SJSA1 (cell line): ENCODE data around the gene SRSF6. TPM values are rescaled to one million over a fixed set of nuclear protein-coding genes. Genes with fewer than 3 reads are reported as not detected.

Experiments used
- DNase-seq, 2 experiments: peaks; one replicate each; pipeline ENCODE4 v3.0.0-alpha.2; 2015 to 2020; ENCODE audit warnings: low spot score in 2 of 2, low read depth in 1 of 2
- H3K27ac ChIP-seq: fragments of 250-450 bp; sonication (Bioruptor Pico); 2 replicates; pipeline ENCODE4 v1.5.1; 2020; ENCODE audit warnings: mild to moderate bottlenecking, moderate library complexity
- H3K27me3 ChIP-seq: fragments of 250-450 bp; sonication (Bioruptor Pico); replicated peaks from 2 replicates; pipeline ENCODE4 v1.5.1; 2020; ENCODE audit warnings: mild to moderate bottlenecking, moderate library complexity
- H3K36me3 ChIP-seq: fragments of 250-450 bp; sonication (Bioruptor Pico); 2 replicates; pipeline ENCODE4 v1.5.1; 2020; ENCODE audit warnings: mild to moderate bottlenecking
- H3K4me1 ChIP-seq: fragments of 250-450 bp; sonication (Bioruptor Pico); replicated peaks from 2 replicates; pipeline ENCODE4 v1.6.1; 2021; ENCODE audit warnings: mild to moderate bottlenecking
- H3K4me3 ChIP-seq: fragments of 250-450 bp; sonication (Bioruptor Pico); 2 replicates; pipeline ENCODE4 v1.5.1; 2020; ENCODE audit warnings: mild to moderate bottlenecking
- H3K9me3 ChIP-seq: fragments of 250-450 bp; sonication (Bioruptor Pico); replicated peaks from 2 replicates; pipeline ENCODE4 v1.5.1; 2020; ENCODE audit warnings: mild to moderate bottlenecking
- total RNA-seq: library from RNA; depleted of rRNA; stranded (reverse); fragments of >200 nt; shearing (Covaris generic); gene quantifications from 2 replicates; pipeline ENCODE4 v1.2.3, GENCODE V29; 2014

Gene SRSF6
- total RNA-seq, 1 experiment from 2014 or later = 44.3 TPM

DNA sequence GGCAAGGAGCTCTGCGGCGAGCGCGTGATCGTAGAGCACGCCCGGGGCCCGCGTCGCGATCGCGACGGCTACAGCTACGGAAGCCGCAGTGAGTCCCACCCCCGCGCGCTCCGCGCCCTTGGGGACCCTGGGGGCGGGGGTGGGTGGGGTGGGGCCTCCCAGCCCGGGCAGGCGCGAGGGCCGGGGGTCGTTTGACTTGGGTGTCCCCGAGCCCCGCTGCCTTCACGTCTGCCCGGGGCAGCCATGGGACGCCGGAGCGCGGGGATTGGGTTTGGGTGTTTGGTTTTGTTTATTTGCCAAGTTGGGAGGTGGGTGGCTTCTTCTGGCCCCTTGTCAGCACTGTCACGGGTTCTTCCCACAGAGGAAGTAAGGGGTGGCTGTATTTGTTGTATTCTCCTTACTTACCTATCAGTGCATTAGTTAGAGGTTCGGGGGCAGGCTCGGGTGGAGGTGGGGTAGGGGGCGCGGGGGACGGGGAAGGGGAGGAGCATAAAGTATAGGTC lies 777 bp downstream of the SRSF6 start:
- Histone ChIP-seq H3K4me1 (0 out of 2 replicates have a peak, but pooled peaks cover 7% of the 10 kb centered on the region), H3K36me3 (peaks cover 46% of the 10 kb centered on the region), H3K9me3 (no peaks in the 10 kb centered on the region), H3K27me3 (no peaks in the 10 kb centered on the region), H3K27ac (peak overlapping the region; percentile 99), H3K4me3 (peak overlapping the region; percentile 88)
- DNase-seq = no peak

DNA sequence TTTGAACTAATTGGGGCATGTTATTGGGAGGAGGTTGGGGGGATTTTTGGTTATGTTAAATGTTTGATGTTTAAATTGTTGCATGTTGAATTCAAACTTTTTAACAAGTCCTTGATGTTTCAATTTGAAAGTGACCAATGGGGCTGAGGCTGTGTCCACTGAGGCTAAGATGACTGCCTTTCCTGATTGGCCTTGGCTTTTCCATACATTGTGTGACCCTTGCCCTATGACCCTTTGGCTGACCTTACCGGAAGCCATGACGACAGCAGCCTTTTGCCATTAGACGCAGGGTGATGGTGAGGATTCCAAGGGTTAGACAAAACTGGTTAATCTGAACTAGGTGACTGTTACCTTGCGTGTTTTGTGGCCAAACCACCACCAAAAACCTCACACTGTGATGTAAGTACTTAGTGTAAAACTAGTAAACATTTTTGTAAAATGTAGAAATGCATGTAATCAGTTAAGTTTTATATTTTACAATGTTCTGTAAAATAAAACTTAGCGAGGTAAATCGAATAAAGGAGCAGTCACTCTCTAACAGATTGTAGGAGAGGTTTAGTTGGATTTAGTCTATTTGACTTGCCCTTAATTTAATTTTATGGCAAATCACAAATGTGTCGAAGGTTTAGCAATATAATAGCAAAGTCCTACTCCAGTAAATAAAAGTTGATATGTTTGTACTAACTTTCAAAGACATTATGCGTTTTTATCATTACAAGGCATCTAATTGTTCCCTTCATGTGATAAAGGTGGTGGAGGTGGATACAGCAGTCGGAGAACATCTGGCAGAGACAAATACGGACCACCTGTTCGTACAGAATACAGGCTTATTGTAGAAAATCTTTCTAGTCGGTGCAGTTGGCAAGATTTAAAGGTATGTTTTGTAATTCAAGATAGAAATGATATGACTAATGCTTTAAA lies 1.6 kb downstream of the SRSF6 start:
- no peaks in the 10 kb centered on the region for H3K27me3 ChIP-seq
- no peak for DNase-seq
- H3K9me3 ChIP-seq = no peaks in the 10 kb centered on the region
- H3K27ac ChIP-seq = no peak overlapping the region
- H3K4me1 ChIP-seq = 0 out of 2 replicates have a peak, but pooled peaks cover 7% of the 10 kb centered on the region
- peak overlapping the region; percentile 88 for H3K4me3 ChIP-seq
- peaks cover 55% of the 10 kb centered on the region for H3K36me3 ChIP-seq

DNA sequence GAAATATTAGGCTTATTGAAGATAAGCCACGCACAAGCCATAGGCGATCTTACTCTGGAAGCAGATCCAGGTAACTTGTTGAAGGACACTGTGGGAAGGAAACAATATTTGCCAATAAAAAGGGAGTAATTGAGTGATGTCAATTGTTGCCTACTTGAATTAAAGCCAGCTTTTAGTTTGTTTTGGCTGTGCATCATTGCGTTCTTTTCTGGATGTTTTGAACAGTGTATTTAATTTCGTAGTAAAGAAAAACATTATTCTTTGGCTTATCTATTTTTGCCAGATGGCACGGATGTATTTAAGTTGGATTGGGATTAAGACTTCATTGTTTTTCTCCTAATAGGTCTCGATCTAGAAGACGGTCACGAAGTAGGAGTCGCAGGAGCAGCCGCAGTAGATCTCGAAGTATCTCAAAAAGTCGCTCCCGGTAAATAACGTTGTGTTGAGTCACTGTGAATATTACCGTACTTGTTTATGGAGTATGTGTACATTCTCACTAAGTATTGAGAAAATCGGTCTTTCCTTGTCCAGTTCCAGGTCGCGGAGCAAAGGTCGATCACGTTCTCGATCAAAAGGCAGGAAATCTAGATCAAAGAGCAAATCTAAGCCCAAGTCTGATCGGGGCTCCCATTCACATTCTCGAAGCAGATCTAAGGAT lies 2.6 kb downstream of the SRSF6 start:
- DNase-seq = no peak
- 0 out of 2 replicates have a peak, but pooled peaks cover 7% of the 10 kb centered on the region for H3K4me1 ChIP-seq
- H3K9me3 ChIP-seq = no peaks in the 10 kb centered on the region
- H3K27ac ChIP-seq = no peak overlapping the region
- no peaks in the 10 kb centered on the region for H3K27me3 ChIP-seq
- peaks cover 65% of the 10 kb centered on the region for H3K36me3 ChIP-seq
- H3K4me3 ChIP-seq = no peak overlapping the region

DNA sequence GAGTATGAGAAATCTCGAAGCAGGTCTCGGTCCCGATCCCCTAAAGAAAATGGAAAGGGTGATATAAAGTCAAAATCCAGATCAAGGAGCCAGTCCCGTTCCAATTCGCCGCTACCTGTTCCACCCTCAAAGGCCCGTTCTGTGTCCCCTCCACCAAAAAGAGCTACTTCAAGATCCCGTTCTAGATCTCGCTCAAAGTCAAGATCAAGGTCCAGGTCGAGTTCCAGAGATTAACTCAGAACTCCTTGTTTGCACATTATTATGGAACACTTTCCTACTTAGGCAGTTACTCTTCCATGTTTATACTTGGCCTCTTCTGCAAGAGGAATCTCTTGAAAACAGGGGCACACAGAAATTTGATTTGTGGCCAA lies 3.1 kb downstream of the SRSF6 start:
- Histone ChIP-seq H3K27ac (no peak overlapping the region), H3K4me3 (no peak overlapping the region), H3K36me3 (peaks cover 70% of the 10 kb centered on the region), H3K9me3 (no peaks in the 10 kb centered on the region), H3K27me3 (no peaks in the 10 kb centered on the region), H3K4me1 (0 out of 2 replicates have a peak, but pooled peaks cover 7% of the 10 kb centered on the region)
- DNase-seq = no peak

DNA sequence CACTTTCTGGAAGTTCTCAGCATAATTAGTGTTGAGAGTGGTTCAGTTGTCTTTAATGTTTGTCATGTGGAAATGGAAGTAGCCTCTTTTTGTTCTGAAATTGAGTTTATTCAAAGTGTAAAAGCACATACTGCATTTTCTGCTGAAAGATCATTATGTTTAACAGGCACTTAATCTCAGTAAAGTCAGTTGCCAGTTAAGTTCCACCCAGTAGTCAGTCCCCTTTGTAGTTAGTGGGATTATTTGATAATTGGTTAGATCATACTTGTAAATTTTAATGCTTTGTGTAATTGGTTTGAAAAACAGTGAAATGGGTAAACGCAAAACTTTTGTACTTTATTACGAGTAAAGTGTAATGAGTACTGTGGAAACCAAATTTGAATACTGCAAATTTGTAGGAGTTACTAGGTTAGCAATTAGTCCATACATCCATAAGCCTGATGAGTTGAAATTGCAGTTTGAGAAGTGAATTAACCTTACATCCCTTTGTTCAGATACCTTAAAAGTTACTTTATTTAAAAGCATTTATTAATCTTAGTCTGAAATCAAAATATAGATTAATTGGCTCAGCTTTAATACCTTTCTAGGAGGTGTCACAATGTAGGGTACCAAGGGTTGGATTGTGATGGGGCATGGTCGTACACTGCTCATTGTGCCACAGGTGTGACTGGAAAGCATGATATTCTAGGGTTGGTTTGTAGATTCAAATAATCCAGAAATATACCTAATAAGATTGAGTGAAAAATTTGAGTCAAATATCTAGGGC lies 4.4 kb downstream of the SRSF6 start:
- H3K9me3 ChIP-seq = no peaks in the 10 kb centered on the region
- no peak overlapping the region for H3K4me3 ChIP-seq
- no peaks in the 10 kb centered on the region for H3K27me3 ChIP-seq
- H3K27ac ChIP-seq = no peak overlapping the region
- DNase-seq = no peak
- H3K36me3 ChIP-seq = peaks cover 82% of the 10 kb centered on the region
- 0 out of 2 replicates have a peak, but pooled peaks cover 7% of the 10 kb centered on the region for H3K4me1 ChIP-seq

DNA sequence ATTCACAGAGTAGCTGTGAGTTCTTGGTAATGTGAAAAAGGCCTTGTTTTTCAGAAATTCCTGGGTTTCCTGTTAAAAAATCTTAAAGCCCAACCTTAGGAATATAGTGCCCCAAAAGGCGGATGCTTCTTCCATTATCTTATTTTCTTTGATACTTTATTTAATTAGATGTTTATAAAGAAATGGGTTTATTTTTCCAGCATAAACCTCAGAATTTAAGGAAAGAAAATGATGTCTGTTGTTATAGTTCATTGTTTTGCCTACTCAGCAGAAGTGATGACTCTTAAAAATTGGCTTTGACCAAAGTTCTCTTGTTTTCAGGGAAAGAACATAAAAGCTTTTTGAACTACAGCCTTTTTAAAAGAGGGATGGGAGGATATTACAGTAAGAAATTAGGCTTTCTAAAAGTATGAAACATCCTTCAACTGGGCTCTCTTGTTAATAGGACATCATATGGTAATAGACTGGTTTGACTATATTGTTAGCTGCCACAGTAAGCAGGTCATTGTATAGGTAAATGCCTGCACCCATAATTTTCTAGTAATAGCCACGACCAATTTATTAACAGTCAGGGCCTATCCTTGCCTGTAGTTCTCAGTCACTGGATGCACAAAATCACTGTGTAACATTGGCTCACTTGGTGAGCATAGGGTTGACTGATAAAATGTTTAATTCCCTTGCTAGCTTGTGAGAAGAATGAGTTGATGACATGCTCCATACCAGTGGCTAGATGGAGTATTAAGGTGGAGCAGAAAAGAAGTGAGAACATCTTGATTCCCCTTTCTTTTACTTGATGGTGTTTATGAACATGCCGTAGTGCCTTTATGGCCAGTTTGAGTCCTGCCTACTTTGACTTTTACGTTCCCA lies 5.2 kb downstream of the SRSF6 start:
- no peaks in the 10 kb centered on the region for H3K9me3 ChIP-seq
- H3K4me3 ChIP-seq = no peak overlapping the region
- DNase-seq = no peak
- 0 out of 2 replicates have a peak, but pooled peaks cover 7% of the 10 kb centered on the region for H3K4me1 ChIP-seq
- H3K27ac ChIP-seq = no peak overlapping the region
- H3K36me3 ChIP-seq = peaks cover 85% of the 10 kb centered on the region
- no peaks in the 10 kb centered on the region for H3K27me3 ChIP-seq

DNA sequence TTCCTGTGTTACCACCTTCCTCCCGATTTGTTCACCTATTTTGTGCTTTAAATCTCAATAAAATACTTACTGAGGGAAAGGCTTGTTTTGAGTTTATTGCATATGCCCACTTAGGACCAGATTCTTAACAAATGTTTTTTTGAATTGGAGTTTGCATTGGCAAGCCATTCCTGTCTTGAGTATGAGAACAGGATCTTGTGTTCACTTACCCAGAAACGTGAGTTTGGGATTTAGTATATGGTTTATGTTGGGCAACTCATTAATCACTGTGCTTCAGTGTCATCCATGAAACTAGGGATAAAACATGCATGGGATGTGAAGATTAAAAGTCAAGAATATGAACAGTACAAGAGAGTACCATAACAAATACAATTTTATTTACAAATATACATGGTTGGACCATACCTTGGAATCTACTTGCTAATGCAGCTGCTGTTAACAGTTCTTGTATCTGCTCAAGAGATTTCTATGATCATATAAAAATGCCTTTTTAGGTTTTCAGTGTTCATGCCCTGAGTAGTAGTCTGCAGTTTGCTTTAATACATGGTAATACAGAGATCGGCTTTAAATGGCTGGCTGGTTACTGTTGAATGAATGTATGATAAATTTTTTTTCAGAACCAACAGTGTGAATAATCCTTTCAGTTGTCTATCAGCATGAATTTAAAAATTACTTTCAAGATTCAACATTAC lies 6.0 kb downstream of the SRSF6 start:
- no peak overlapping the region for H3K4me3 ChIP-seq
- H3K27me3 ChIP-seq = no peaks in the 10 kb centered on the region
- H3K4me1 ChIP-seq = 0 out of 2 replicates have a peak, but pooled peaks cover 7% of the 10 kb centered on the region
- no peak for DNase-seq
- H3K27ac ChIP-seq = no peak overlapping the region
- no peaks in the 10 kb centered on the region for H3K9me3 ChIP-seq
- peaks cover 88% of the 10 kb centered on the region for H3K36me3 ChIP-seq

DNA sequence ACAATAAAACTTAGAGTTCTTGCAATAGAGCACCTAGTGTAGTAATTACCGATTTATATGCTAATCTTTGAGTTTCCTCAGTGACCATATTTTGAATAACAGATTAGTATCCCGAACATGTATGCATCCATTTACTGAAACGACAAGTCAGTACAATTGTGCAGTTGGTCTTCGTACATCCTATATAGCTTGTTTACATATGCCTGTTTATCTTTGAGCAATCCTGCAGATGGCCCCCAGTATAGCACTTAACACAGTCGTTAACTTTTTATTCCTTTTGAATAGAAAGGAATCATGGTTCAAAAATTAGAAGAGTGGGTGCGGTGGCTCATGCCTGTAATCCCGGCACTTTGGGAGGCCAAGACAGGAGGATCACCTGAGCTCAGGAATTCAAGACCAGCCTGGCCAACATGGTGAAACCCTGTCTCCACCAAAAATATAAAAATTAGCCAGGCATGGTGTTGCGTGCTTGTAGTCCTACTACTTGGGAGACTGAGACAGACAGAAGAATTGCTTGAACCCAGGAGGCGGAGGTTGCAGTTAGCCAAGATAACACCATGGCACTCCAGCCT lies 6.6 kb downstream of the SRSF6 start:
- Histone ChIP-seq H3K4me3 (no peak overlapping the region), H3K36me3 (peaks cover 89% of the 10 kb centered on the region), H3K27me3 (no peaks in the 10 kb centered on the region), H3K9me3 (no peaks in the 10 kb centered on the region), H3K4me1 (0 out of 2 replicates have a peak, but pooled peaks cover 3% of the 10 kb centered on the region), H3K27ac (no peak overlapping the region)
- DNase-seq = no peak

DNA sequence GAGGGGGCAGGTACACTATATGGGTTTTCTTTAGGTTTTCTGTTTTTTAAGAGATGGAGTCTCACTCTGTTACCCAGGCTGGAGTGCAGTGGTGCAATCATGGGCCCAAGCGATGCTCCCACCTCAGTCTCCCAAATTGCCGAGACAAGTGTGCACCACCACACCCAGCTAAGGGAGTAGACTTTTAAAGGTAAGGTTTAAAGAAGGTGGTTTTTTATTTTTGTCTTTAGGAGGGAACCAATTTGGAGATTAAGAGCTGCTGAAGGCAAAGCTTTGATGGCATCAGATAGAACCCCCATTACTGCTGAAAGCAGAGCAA lies 7.9 kb downstream of the SRSF6 start:
- Histone ChIP-seq H3K27ac (no peak overlapping the region), H3K9me3 (no peaks in the 10 kb centered on the region), H3K36me3 (peaks cover 83% of the 10 kb centered on the region), H3K4me1 (no peaks in the 10 kb centered on the region), H3K27me3 (no peaks in the 10 kb centered on the region), H3K4me3 (no peak overlapping the region)
- DNase-seq = no peak

DNA sequence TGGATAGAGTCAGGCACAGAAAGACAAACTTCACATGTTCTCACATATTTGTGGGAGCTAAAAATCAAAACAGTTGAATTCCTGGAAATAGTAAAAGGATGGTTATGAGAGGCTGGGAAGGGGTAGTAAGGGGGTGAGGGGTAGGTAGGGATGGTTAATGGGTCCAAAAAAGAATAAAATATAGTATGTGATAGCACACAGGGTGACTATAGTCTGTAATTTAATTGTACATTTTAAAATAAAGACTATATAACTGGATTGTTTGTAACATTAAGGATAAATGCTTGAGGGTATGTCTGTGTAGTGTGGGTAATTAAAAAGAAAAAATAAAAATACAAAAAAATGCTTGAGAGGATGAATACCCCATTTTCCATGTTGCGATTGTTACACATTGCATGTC lies 9.9 kb downstream of the SRSF6 start:
- Histone ChIP-seq H3K9me3 (no peaks in the 10 kb centered on the region), H3K4me3 (no peak overlapping the region), H3K36me3 (peaks cover 70% of the 10 kb centered on the region), H3K27me3 (no peaks in the 10 kb centered on the region), H3K27ac (no peak overlapping the region), H3K4me1 (no peaks in the 10 kb centered on the region)
- no peak for DNase-seq

DNA sequence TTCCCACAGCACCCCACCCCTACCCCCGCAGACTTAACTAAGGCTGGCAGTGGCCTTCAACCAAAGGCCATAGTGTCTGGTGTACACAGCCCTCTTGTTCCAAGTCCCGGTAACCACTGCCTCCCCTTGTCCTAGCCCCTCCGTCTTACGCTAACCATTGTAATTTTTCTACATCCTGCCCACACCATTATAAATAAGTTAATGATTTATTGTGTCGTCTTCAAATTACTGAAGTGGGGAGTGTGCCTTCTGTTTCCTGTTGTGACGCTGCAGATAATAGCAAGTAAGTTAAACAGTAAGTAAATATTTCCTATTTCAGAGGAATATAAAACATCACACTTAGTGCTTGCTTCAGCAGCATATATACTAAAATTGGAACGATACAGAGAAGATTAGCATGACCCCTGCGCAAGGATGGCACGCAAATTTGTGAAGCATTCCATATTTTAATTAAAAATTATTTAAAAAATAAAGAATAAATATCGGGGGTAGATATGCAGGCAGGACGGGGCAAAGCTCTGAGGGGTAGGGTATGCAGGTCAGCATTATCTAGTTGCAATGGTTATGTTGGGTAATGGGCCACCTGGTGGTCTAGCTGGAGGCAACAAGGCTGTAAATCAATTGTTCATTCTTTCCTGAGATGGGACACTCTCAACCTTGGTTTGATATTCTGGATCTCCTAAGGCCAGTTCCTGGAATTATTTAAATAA lies 15.1 kb downstream of the SRSF6 start:
- no peaks in the 10 kb centered on the region for H3K27me3 ChIP-seq
- H3K4me1 ChIP-seq = no peaks in the 10 kb centered on the region
- no peak overlapping the region for H3K4me3 ChIP-seq
- DNase-seq = no peak
- peaks cover 20% of the 10 kb centered on the region for H3K36me3 ChIP-seq
- H3K9me3 ChIP-seq = no peaks in the 10 kb centered on the region
- H3K27ac ChIP-seq = no peak overlapping the region

DNA sequence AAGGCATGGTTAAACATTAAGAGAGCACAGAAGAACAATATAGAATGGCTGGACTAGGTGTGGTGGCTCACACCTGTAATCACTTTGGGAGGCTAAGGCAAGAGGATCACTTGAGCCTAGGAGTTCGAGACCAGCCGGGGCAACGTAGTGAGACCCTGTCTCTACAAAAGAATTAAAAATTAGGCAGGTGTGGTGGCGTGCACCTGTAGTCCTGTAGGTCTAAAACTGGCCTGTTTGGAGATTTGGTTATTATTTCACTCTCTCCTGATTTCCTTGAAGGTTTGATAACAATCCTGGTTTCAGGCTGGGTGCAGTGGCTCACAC lies 15.6 kb downstream of the SRSF6 start:
- H3K9me3 ChIP-seq = no peaks in the 10 kb centered on the region
- no peaks in the 10 kb centered on the region for H3K27me3 ChIP-seq
- no peaks in the 10 kb centered on the region for H3K4me1 ChIP-seq
- H3K36me3 ChIP-seq = peaks cover 16% of the 10 kb centered on the region
- DNase-seq = no peak
- H3K4me3 ChIP-seq = no peak overlapping the region
- H3K27ac ChIP-seq = no peak overlapping the region
